Colonic mucosa (tissue), 4 donors: Measurements from ENCODE around the gene SAP25. TPM values are rescaled to one million over a fixed set of nuclear protein-coding genes. Genes with fewer than 3 reads are reported as not detected.

Experiments used
- DNase-seq: peaks from one replicate; pipeline ENCODE4 v3.0.0-alpha.2; 2020
- H3K27ac ChIP-seq: fragments of 200-600 bp; one replicate; pipeline ENCODE4 v1.8.0; 2021
- H3K27me3 ChIP-seq: fragments of 200-600 bp; one replicate; pipeline ENCODE4 v1.8.0; 2021
- H3K36me3 ChIP-seq: fragments of 200-600 bp; one replicate; pipeline ENCODE4 v1.8.0; 2021
- H3K4me1 ChIP-seq: fragments of 200-600 bp; one replicate; pipeline ENCODE4 v1.8.0; 2021; ENCODE audit warnings: mild to moderate bottlenecking
- H3K4me3 ChIP-seq: fragments of 200-600 bp; one replicate; pipeline ENCODE4 v1.8.0; 2021
- H3K9ac ChIP-seq, 2 donors: one replicate each; pipeline ENCODE4 v1.7.0; 2013; ENCODE audit warnings: control low read depth in 2 of 2, low read depth in 2 of 2, low read length in 2 of 2
- H3K9me3 ChIP-seq: fragments of 200-600 bp; one replicate; pipeline ENCODE4 v1.8.0; 2021
- intact Hi-C: fragments of 100-400 bp; cut with DNase I; formaldehyde crosslinking; loops from one replicate; pipeline ENCODE4 v1.14.1; 2022
- total RNA-seq, 2 donors: library from RNA; stranded (reverse); fragmentation: NEBNext Ultra II Directional in 1 of 2; extraction: Animal tissue kit (Norgen Biotek cat#: 25700) in 1 of 2; gene quantifications; one replicate each; pipeline ENCODE4 v1.2.1, GENCODE V29; 2021
- TF ChIP-seq, protein P1 (sequence below): fragments of 200-600 bp; IDR thresholded peaks from one replicate; pipeline ENCODE4 v1.8.0; 2022; ENCODE audit warnings: antibody characterized with exemption, mild to moderate bottlenecking
- donor health status: healthy.
- donor health status: DM: no; HTN: no; CAD: no.
- donor health status: DM: no; HTN: no; CAD: no.

SAP25 gene
- total RNA-seq, 2 donors from 2014 or later: 0.69 to 5.5 TPM

DNA sequence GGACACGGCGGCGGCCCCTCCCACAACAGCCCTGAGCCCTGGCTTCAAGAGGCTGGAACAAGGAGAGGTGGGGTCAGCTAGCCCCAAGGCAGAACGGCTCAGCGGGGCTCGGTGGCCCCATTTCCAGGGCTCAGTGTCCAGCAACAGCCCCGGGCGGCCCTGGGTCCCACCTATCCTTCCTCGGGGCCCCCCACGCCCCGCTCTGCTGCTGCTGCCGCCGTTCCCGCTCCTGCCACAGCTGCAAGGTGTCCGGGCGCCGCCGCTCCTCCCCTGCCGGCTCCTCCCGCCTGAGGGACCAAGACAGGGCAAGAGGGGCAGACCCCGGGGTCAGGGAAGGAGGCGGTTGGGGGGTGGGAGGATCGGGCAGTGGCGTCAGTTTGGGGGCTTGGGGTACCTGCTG, 3.4 kb upstream of the SAP25 start:
- no peaks in the 10 kb centered on the region for H3K9me3 ChIP-seq
- H3K27ac ChIP-seq: no peak overlapping the region
- H3K36me3 ChIP-seq: peaks cover 24% of the 10 kb centered on the region
- H3K27me3 ChIP-seq: no peaks in the 10 kb centered on the region
- H3K4me3 ChIP-seq: no peak overlapping the region
- no peak overlapping the region for H3K9ac ChIP-seq
- intact Hi-C loops: no loop called here
- no peaks in the 10 kb centered on the region for H3K4me1 ChIP-seq
- TF ChIP-seq, protein P1, sequence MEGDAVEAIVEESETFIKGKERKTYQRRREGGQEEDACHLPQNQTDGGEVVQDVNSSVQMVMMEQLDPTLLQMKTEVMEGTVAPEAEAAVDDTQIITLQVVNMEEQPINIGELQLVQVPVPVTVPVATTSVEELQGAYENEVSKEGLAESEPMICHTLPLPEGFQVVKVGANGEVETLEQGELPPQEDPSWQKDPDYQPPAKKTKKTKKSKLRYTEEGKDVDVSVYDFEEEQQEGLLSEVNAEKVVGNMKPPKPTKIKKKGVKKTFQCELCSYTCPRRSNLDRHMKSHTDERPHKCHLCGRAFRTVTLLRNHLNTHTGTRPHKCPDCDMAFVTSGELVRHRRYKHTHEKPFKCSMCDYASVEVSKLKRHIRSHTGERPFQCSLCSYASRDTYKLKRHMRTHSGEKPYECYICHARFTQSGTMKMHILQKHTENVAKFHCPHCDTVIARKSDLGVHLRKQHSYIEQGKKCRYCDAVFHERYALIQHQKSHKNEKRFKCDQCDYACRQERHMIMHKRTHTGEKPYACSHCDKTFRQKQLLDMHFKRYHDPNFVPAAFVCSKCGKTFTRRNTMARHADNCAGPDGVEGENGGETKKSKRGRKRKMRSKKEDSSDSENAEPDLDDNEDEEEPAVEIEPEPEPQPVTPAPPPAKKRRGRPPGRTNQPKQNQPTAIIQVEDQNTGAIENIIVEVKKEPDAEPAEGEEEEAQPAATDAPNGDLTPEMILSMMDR: no peak
- DNase-seq: no peak

DNA sequence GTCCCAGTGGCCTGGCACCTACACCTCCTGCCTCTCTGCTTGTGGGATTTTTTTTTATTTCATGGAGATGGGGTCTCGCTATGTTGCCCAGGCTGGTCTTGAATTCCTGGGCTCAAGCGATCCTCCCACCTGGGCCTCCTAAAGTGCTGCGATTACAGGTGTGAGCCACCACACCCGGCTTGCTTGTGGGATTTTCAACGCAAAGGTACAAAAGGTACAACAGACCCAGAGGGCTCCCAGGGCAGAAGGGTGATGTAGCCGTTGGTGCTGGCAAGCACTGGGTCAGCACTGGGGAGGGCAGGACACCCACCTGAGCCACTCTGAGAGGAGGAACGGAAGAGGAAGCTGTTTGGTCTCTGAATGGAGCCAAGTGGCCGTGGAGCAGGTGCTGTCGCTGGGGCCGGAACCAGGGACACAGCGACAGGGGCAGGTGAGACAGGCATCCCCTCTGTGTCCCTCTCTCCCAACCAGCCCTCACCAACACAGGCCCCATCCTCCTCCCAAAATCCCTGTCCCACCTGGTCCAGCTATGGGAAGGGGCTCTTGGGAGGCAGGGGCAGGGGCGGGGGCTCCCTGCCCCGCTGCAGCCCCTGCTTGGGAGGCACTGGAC, 2.8 kb upstream of the SAP25 start:
- Histone ChIP-seq H3K9ac (no peak overlapping the region), H3K4me3 (no peak overlapping the region), H3K4me1 (no peaks in the 10 kb centered on the region), H3K9me3 (no peaks in the 10 kb centered on the region), H3K36me3 (peaks cover 20% of the 10 kb centered on the region), H3K27me3 (no peaks in the 10 kb centered on the region), H3K27ac (no peak overlapping the region)
- intact Hi-C loops: no loop called here
- no peak for DNase-seq
- TF ChIP-seq, protein P1: no peak

DNA sequence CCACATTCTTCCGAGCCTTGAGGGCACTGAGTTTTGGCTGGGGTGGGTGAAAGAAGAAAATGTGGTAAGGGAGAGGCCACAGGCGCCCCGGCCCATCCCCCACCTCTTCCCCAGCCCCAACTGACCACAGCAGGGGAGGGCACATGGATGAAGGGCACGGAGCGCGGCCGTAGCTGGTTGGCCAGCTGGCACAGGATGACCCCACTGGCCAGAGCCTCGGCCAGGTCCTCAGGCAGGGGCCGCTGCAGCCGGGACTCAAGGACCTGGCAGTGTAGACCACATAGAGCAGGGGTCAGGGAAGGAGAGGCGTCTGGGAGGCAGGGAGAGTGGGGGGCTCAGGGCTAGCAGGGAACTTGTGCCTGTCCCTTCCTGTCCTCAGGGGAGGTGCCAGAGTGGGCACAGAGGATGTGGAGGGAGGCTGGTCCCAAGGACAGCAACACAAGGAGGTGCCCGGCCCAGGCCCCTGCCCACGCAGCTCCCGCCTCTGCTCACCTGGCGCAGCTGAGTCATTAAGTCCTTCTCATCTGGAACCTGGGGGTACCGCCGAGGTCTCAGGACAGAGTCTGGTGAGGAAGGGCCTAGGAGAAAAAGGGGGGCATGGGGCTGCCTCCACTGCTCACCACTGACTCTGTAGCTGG, 2.2 kb upstream of the SAP25 start:
- no peaks in the 10 kb centered on the region for H3K9me3 ChIP-seq
- H3K36me3 ChIP-seq: peaks cover 13% of the 10 kb centered on the region
- DNase-seq: no peak
- no peak overlapping the region for H3K9ac ChIP-seq
- intact Hi-C loops: no loop called here
- TF ChIP-seq, protein P1: no peak
- H3K27ac ChIP-seq: no peak overlapping the region
- H3K4me3 ChIP-seq: no peak overlapping the region
- H3K4me1 ChIP-seq: no peaks in the 10 kb centered on the region
- no peaks in the 10 kb centered on the region for H3K27me3 ChIP-seq

DNA sequence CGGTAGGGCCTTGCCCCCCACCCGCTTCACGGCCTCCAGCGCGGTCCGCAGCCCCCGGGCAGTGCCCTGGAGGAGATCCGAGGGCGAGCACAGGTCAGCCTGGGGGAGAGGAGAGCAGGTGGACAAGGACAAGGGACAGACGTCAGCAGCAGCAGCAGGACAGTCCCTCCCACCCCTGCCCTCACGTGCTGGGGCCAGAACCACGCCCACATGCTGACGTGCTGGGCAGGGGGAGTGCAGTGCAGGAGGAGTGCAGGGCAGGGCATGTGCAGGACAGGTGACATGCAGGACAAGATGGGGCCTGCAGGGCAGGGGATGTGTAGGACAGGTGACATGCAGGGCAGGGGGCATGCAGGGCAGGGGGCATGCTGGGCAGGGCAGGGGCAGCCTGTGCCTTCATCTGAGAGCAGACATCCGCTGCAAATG, 1.5 kb upstream of the SAP25 start:
- H3K27ac ChIP-seq: no peak overlapping the region
- TF ChIP-seq, protein P1: no peak
- no peak for DNase-seq
- H3K4me1 ChIP-seq: peaks cover 2% of the 10 kb centered on the region
- intact Hi-C loops: no loop called here
- no peaks in the 10 kb centered on the region for H3K27me3 ChIP-seq
- H3K36me3 ChIP-seq: peaks cover 13% of the 10 kb centered on the region
- no peak overlapping the region for H3K9ac ChIP-seq
- no peak overlapping the region for H3K4me3 ChIP-seq
- H3K9me3 ChIP-seq: no peaks in the 10 kb centered on the region

DNA sequence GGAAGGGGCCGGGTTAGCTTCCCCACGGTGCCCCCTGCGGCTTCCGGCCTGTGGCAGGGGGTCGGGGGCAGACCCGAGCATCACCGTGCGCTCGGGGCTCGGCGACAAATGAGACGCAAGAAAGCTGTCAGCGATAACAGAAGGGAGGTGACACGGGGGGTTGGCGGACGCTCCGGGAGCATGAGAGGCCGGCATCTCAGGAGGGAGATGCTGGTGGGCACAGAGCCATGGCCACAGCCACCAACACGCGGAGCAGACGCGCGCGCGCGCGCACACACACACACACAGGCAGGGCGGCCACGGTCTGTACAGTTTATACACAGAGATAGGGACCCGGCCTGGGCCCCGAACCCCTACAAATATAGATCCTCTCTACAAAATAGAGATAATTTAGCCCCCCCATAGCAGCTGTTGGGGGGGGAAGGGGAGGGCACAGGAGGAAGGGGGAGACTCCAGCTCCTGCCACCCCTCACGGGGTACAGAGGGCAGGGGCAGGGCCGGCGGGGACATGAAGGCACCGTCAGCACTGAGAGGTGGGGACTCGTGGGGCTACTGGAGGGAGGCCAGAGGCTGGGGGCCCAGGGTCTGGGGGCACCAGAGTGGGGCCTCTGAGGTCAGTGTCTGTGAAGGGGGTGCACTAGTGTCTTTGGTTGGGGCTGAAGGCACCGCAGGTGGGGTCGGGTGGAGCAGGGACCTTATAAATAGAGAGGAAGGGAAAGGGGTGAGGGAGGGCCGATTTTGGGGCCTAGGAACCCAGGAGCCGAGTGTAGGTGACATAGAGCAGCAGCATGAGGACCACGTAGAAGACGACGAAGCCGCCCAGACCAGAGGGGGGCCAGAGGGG, 884 bp upstream of the SAP25 start:
- intact Hi-C loops: no loop called here
- H3K27me3 ChIP-seq: no peaks in the 10 kb centered on the region
- peaks cover 7% of the 10 kb centered on the region for H3K4me1 ChIP-seq
- H3K27ac ChIP-seq: no peak overlapping the region
- H3K9me3 ChIP-seq: no peaks in the 10 kb centered on the region
- no peak for DNase-seq
- H3K36me3 ChIP-seq: peaks cover 13% of the 10 kb centered on the region
- no peak overlapping the region for H3K9ac ChIP-seq
- H3K4me3 ChIP-seq: no peak overlapping the region
- TF ChIP-seq, protein P1: no peak
